ENCODE data around the gene KPNB1. TPM values are rescaled to one million over a fixed set of nuclear protein-coding genes. Genes with fewer than 3 reads are reported as not detected.

Gene KPNB1
- total and polyA plus RNA-seq, 2 experiments from 2014 or later = 274 to 599 TPM

DNA sequence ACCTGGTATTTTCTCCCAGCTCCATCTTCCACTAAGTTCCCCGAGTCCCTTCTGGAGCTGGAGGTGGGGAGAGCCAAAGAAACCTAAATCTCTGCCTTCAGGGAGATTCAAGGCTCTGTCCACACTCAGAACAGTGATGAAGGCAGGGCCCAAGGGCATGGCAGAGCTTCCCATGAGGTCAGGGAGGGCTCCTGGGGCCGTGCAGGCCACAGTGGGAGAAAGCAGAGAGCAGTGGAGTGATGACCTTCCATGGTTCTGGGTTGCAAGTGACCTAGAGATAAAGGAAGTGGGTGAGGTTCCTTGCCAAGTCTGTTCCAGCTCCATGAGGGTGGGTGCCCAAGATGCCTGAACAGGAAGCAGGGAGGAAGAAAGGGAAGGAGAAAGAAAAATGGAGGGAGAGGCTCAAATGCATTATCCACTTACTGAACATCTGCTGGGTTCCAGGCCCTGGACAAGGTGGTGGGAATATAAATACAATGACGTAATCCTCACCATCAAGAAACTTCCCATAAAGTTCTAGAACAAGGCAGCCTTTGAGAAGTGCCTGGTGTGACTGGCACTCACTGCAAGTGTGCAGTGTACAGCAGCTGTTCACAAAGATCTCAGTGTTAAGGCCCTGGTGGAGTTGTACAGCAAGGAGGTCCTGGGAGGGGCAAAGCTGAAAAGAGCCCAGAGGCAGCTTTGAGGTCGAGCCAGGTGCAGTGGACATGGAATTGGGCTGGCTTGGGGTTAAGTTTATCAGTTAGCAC lies 57.5 kb downstream of the KPNB1 start:
- H3K4me2 ChIP-seq = no peak overlapping the region
- Mint-ChIP-seq H3K4me3 (0 out of 3 replicates have a peak overlapping the region, but pooled peaks have one; percentile 69), H3K4me1 (peaks cover 8% of the 10 kb centered on the region), H3K27me3 (ENCODE audit: insufficient read depth, low read depth, poor library complexity) (peaks cover 22% of the 10 kb centered on the region), H3K9me3 (no peaks in the 10 kb centered on the region), H3K27ac (no peak overlapping the region), H3K36me3 (ENCODE audit: low read depth) (peaks cover 3% of the 10 kb centered on the region; the same call in 1 of the 3 replicates)
- no peak overlapping the region for H3K4me3 ChIP-seq
- H2AFZ ChIP-seq = no peak overlapping the region
- no peak overlapping the region for H3K27ac ChIP-seq (ENCODE audit: low read depth)
- no peaks in the 10 kb centered on the region for H3K36me3 ChIP-seq (ENCODE audit: insufficient read depth)
- no peak for ATAC-seq
- TF ChIP-seq ZNF114 (CRISPR knock-in tag; IDR thresholded peaks at IDR 0.05) (no peak), STAT1 (IDR thresholded peaks at IDR 0.05; ENCODE audit: unreplicated experiment) (no peak), NANOG (IDR thresholded peaks at IDR 0.05; ENCODE audit: borderline replicate concordance) (no peak), ZNF331 (CRISPR knock-in tag; IDR thresholded peaks at IDR 0.05; ENCODE audit: low read depth) (no peak), ETS1 (IDR thresholded peaks at IDR 0.05) (no peak), CREB1 (CRISPR knock-in tag; IDR thresholded peaks at IDR 0.05; ENCODE audit: low read depth) (no peak), POLR2AphosphoS5 (IDR thresholded peaks at IDR 0.05; ENCODE audit: low read depth) (no peak), ZNF462 (CRISPR knock-in tag; IDR thresholded peaks at IDR 0.05) (no peak), EZH2phosphoT487 (IDR thresholded peaks at IDR 0.05; ENCODE audit: unreplicated experiment) (no peak), CTCF (conservative IDR thresholded peaks at IDR 0.05; ENCODE audit: low read depth in 2 of 2) (no peak), JUNB (IDR thresholded peaks at IDR 0.05; ENCODE audit: unreplicated experiment) (no peak), EZH2 (IDR thresholded peaks at IDR 0.05; ENCODE audit: low read depth, unreplicated experiment) (no peak)
- TF ChIP-seq, protein P1, sequence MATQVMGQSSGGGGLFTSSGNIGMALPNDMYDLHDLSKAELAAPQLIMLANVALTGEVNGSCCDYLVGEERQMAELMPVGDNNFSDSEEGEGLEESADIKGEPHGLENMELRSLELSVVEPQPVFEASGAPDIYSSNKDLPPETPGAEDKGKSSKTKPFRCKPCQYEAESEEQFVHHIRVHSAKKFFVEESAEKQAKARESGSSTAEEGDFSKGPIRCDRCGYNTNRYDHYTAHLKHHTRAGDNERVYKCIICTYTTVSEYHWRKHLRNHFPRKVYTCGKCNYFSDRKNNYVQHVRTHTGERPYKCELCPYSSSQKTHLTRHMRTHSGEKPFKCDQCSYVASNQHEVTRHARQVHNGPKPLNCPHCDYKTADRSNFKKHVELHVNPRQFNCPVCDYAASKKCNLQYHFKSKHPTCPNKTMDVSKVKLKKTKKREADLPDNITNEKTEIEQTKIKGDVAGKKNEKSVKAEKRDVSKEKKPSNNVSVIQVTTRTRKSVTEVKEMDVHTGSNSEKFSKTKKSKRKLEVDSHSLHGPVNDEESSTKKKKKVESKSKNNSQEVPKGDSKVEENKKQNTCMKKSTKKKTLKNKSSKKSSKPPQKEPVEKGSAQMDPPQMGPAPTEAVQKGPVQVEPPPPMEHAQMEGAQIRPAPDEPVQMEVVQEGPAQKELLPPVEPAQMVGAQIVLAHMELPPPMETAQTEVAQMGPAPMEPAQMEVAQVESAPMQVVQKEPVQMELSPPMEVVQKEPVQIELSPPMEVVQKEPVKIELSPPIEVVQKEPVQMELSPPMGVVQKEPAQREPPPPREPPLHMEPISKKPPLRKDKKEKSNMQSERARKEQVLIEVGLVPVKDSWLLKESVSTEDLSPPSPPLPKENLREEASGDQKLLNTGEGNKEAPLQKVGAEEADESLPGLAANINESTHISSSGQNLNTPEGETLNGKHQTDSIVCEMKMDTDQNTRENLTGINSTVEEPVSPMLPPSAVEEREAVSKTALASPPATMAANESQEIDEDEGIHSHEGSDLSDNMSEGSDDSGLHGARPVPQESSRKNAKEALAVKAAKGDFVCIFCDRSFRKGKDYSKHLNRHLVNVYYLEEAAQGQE (IDR thresholded peaks at IDR 0.05; ENCODE audit: unreplicated experiment) = no peak
- H3K4me1 ChIP-seq (ENCODE audit: insufficient read depth) = peaks cover 5% of the 10 kb centered on the region; the same call in 1 of the 2 replicates
- peaks cover 28% of the 10 kb centered on the region for H3K27me3 ChIP-seq (ENCODE audit: insufficient read depth)
- H3F3A ChIP-seq (replicated peaks; ENCODE audit: low read depth) = peaks cover 7% of the 10 kb centered on the region; the same call in 1 of the 2 replicates
- no peak for DNase-seq (ENCODE audit: low spot score)
- H3K9me2 ChIP-seq (ENCODE audit: insufficient read depth) = no peaks in the 10 kb centered on the region
- H3K79me2 ChIP-seq (replicated peaks; ENCODE audit: insufficient read depth) = no peaks in the 10 kb centered on the region
- H4K20me1 ChIP-seq (replicated peaks; ENCODE audit: insufficient read depth) = peaks cover 5% of the 10 kb centered on the region; the same call in 1 of the 2 replicates
